ENCODE data around the gene NFAT5.

The NFAT5 gene

DNA sequence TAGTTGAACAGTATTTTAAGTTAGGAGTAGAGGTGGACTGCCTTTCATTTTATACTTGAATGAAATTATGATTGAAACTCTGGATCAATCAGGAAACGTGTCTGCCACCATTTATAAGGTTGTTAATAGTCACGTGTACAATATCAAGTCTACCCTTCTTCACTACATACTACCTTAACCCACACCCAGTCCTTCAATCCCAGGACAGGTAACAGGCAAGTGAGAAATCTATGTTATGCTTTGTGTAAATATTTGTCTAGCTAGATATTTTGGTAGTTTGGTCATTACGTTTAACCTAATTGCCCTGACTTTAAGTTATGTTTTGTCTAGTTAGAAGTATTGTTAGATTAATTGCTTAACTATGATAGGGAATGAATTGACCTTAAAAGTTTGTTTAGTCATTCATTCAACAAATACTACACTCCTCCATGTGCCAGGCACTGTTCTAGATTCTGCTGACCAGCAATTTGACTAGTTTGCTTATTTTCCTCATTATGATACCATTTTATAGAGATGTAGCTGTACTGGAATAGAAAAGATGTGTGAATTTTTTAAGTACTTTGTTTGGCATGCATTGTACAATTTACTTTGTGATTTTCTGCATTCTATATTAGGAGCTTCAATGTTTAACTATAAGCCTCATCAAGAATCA is 88.6 kb downstream of the NFAT5 start:
- DNase-seq: no peak

DNA sequence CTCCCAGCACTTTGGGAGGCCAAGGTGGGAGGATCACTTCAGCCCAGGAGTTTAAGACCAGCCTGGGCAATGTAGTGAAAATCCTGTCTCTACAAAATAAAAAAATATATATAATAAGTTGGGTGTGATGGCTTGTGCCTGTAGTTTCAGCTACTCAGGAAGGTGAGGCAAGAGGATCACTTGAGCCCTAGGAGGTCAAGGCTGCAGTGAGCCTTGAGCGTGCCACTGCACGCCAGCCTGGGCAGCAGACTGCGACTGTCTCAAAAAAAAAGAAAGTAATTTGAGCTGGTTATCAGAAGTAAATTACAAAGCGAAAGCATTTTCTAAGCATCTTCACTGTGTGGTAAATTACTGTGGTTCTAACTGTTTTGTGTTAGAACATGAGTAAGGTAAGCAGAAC is 94.4 kb downstream of the NFAT5 start:
- no peak for DNase-seq

DNA sequence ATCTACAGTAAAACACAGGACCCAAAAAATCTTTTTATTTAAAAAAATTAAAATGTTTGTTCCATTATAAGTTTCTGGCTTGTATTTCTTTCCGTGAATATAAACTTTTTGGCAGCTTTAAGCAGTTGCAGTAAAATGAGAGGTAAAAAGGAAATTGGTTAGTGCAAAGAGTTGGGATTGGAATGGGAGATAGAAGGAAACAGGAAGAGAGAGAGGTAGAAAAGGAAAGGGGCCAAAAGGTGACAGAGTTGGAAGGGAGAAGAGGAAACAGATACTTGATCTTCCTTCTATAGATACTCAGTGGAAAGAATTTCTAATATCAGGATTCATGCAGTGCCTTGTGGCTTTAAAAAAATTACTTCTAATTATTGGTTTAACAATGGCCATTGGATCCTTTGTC is 97.1 kb downstream of the NFAT5 start:
- DNase-seq: no peak

DNA sequence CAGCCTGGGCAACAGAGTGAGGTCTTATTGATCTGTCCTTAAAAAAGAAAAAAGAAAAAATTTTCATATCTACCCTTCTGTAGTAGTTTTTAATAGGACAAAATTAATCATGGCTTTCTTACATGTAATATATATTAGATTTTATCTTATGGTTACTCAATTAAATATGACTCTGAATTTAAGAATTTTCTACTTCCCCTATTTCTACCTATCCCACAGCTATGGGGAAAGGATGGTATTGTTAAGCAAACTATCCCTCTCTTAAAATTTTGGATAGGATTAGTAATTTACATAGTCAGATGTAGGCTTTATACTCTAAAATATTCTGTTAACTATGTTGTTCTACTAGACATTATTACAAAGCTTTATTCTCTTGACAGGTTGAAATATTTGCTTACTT is 98.1 kb downstream of the NFAT5 start:
- DNase-seq: no peak

DNA sequence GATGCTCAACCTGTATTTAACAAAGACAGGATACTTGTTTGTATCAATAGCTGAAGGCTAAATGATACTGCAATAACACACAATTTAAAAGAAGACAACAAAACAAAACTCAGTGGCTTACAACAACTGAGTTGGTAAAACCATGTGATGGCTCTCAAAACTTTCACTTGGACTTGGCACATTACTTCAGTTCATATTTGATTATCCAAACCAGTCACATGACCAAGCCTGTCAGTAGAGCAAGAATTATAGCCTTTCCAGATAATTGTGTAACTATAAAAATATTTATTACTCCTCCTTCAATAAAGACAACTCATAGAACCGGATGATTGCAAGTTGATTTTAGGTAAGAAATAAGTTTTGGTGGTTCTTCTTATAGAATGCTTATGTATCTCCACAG is 103.8 kb downstream of the NFAT5 start:
- no peak for DNase-seq

DNA sequence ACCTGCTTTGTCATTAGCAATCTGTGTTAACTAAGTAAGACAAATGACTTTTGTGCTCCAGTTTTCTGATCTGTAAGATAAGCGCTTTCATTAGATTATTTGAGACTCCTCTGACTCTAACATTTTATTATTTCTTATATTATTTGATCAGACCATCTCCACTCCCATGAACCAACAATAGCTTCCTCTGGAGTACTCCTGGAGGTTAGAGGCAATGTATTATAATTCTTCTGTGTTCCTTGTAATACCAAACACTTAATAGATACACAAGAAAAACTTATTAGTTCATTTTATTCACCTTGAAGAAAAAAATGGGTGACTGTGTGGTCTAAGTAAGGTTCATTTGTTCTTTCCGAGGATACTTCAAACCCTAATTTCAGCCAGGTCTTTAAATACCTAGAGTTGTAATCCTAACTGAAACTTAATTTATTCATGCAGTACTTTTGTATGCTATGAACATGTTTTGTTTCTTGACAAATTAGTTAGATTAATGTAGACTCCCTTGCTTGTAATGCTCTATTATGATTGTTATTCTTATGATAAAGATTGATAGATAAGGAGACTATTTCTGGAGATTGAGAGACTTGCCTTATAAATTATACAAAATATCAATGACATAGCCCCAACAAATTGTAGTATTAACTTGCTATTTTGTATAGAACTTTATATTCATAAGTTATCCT is 106.7 kb downstream of the NFAT5 start:
- DNase-seq: no peak

DNA sequence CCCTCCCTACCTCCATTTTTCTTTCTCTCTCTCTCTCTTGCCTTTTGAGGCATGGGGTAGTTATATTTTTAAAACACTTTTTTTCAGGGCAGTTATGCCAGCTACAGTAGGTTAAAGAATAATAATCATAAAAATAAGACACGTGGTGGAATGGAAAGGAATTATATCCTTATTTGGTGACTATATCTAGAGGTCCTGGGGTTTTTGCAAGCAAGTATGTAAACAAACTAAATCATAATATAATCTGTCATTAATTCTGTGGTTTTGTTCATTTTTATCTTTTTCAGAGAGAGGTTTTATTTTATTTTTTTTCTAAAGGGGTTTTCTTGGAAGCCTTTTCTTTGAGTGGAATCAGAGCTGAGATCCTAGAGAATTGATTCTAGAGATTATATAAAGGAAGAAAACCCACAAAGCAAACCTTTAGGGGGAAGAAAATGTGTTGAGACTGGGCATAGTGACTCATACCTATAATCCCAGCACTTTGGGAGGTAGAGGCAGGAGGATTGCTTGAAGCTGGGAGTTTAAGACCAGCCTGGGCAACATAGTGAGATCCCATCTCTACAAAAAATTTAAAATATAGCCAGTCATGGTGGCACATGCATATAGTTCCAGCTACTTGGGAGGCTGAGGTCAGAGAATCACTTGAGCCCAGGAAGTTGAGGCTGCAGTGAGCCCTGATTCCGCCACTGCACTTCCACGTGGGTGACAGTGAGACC is 107.4 kb downstream of the NFAT5 start:
- no peak for DNase-seq

DNA sequence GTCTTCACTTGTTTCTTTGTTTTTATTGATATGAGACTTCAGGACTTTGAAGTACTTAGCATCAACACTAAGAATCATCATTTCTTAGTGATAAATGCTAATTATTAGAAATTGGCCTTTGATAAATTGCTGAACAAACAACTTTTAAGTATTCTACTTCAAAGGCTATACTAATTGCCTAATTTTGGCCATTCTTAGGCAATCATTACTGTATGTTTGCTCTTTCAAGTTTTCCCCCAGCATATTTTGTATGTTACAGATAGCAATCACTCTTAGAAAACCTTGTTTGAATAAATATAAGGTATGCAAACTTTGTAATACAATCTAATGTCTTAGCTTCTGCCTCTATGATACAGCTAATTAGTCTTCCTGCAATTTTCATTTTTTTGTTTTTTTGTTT is 114.6 kb downstream of the NFAT5 start:
- no peak for DNase-seq

DNA sequence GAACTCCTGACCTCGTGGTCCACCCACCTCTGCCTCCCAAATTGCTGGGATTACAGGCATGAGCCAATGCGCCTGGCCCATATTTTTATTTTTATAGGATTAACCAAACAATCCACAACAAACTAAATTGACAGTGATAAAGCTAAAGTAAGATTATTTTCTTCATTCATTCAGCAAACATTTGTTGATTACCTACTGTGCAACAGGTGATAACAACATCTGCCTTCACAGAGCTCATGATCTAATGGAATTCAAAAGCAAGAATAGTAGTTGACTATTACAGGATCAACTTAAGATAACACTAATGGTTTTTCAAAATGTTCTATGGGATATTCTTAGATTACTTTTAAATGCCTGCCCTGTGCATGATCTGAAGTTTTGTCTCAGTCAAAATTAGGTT is 122.8 kb downstream of the NFAT5 start:
- DNase-seq: no peak

DNA sequence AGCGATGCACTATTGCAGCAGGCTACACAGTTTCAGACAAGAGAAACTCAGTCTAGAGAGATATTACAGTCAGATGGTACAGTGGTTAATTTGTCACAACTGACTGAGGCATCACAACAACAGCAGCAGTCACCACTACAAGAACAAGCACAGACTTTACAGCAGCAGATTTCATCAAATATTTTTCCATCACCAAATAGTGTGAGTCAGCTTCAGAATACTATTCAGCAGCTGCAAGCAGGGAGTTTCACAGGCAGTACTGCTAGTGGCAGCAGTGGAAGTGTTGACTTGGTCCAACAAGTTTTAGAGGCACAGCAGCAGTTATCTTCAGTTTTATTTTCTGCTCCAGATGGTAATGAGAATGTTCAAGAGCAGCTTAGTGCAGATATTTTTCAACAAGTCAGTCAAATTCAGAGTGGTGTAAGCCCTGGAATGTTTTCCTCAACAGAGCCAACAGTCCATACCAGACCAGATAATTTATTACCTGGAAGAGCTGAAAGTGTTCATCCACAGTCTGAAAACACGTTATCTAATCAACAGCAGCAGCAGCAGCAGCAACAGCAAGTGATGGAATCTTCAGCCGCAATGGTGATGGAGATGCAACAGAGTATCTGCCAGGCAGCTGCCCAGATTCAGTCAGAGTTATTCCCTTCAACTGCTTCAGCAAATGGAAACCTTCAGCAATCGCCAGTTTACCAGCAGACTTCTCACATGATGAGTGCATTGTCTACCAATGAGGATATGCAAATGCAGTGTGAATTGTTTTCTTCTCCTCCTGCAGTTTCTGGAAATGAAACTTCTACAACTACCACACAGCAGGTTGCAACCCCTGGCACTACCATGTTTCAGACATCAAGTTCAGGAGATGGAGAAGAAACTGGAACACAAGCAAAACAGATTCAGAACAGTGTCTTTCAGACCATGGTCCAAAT is 126.5 kb downstream of the NFAT5 start:
- DNase-seq: no peak

DNA sequence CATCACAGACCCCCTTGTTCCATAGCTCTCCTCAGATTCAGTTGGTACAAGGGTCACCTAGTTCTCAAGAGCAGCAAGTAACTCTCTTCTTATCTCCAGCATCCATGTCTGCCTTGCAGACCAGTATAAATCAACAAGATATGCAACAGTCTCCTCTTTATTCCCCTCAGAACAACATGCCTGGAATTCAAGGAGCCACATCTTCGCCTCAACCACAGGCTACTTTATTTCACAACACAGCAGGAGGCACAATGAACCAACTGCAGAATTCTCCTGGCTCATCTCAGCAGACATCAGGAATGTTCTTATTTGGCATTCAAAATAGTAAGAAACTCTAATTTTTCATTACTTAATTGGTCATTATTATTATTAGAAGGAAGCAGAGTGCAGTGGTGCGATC is 128.2 kb downstream of the NFAT5 start:
- DNase-seq: no peak

DNA sequence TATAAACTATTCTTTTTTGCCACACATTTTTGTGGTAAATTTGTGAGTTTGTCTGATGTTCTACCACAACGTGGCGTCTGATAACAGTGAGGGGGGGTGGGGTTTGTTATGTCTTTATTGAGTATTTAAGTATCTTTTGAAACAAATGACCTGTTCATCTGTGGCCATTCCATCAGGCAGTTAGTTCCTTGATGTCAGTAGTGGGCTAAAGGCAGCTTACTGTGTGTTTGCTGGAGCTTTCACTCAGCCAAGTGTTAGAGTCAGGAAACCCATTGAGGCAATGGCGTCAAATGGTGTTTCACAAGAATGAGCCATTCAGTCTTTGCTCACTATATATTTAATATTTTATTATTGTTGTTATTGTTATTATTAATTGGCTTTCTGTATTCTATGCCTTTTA is 132.6 kb downstream of the NFAT5 start:
- no peak for DNase-seq

DNA sequence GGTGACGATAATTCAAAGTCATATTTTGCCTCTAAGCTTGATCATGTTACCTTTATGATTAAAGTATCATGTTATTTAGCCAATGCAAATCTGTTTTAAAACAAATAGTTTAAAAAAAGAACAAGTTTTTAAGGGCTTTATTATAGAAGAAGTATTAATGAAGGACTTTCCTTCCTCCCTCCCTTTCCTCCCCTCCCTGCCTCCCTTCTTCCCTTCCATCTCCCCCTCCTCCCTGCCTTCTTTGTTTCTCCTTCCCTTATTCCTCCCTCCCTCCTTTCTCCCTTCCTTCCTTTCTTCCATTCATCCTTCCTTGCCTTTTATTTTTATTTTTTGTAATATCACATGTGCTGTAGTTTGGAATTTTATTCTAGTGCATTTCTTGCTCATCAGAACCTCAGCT is 134.1 kb downstream of the NFAT5 start:
- DNase-seq: no peak

DNA sequence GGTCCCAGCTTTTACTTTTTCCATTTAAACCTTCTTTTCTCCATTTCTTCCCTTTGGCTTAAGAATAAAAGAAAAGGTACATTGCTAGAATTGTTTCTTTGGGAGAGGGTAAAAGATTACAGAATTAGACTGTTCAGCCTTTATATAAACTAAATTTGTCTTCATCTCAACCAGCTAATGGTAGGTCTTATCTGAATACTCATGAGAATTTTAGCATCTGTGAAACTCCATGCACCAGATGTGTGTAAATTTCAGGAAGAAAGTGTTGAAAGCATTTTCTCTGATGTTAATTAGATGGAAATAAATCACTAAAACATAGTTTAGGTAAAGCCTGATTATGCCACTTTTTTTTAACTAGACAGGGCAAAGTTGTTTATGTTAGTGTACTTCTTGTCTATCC is 135.7 kb downstream of the NFAT5 start:
- DNase-seq: no peak

DNA sequence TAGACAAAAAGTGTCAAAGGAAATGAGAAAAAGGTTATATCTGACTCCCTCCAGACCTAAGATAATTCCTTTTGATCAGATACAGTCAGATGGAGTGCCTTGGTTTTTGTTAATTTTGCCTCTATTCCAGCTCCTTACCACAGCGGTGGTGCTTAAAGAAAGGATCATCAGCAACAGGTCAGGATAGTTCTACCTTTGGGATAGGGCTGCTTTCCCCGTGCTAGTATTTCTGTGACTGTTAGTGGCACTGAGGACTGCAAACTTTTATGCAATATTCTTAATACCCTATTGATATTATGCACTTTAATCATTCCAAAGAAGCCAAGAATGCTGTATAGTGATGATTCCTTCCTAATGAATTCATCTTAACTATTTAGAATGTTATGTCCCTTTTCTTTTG is 136.1 kb downstream of the NFAT5 start:
- DNase-seq: no peak

DNA sequence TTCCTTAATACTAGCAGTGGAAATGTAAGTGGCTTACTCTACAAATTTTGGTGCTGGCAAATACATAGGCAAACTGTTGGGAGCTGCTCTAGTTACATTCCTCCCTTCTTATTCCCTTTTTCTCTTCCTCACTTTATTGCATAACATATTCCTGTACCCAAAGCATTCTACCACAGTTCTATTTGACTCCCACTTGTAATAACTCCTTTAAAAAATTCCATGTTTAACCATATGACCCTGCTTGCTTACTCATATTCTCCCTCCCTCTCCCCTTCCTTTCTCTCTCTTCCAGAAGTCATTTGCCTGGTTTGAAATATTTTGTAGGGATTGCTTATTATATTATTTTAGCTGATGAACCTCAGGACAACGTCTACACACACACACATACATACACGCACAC is 137.9 kb downstream of the NFAT5 start:
- no peak for DNase-seq

DNA sequence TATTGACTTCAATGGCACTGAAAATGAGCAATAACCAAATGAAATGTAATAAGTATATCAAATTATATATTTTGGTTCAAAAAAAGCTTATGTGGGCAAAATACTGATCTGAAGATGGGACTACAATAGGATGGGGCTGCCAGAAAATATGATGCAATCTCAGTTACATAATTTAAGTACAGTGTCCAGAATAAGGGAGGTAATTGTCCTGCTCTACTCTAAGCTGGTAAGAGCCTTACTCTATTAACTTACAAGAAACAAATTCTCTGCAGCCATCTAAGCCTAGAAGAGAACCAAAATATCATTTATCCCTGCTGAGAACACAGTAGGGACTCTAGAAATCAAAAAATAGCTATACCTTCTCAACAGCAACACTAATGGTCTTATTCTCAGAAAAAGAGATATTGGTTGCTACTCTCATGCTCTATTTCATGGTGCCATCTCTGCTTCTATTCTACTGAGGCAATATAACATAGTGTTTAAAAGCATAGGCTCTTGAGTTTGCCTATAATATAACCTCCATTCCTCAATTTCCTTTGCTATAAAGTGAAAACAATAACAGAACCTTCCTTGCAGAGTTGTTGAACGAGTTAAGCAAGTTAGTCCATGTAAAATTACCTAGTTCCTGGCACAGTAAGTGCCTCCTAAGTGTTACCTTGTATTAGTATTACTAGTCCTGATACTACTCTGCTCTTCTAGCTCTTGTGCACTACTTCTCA is 140.6 kb downstream of the NFAT5 start:
- DNase-seq: no peak

DNA sequence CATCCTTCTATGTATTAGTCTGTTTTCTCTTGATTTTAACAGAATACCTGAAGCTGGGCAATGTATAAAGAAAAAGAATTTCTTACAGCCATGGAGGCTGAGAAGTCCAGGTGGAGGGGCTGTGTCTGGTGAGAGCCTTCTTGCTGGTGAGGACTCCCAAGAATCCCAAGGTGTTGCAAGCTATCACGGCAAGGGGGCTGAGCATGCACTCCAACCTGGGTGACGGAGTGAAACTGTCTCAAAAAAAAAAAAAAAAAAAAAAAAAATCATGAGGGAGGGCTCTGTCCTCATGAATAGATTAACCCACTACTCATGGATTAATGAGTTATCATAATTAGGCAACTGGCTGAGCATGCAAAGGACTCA is 141.2 kb downstream of the NFAT5 start:
- DNase-seq: no peak

DNA sequence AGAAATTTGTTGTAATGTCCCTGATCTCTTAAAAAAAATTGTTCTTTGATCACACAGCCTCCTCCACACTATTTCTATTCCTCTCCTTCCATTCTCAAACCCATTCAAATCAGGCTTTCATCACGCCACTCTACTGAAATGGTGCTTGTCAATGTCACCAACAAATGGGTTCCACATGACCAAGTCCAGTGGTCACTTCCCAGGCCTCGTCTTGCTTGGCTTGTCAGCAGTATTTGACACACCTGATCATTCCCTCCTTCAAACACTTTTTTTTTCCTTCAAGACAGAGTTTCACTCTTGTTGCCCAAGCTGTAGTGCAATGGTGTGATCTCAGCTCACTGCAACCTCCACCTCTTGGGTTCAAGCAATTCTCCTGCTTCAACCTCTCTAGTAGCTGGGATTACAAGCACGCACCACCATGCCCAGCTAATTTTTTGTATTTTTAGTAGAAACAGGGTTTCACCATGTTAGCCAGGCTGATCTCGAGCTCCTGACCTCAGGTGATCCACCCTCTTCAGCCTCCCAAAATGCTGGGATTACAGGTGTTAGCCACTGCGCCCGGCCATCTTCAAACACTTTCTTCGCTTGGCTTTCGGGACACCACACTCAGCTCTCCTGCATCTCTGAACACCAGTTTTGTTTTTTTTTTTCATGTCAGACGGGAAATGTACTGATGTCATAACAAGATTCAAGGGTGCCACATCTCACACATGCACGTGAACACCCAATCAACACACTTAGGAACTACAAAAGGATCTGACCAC is 142.3 kb downstream of the NFAT5 start:
- no peak for DNase-seq

DNA sequence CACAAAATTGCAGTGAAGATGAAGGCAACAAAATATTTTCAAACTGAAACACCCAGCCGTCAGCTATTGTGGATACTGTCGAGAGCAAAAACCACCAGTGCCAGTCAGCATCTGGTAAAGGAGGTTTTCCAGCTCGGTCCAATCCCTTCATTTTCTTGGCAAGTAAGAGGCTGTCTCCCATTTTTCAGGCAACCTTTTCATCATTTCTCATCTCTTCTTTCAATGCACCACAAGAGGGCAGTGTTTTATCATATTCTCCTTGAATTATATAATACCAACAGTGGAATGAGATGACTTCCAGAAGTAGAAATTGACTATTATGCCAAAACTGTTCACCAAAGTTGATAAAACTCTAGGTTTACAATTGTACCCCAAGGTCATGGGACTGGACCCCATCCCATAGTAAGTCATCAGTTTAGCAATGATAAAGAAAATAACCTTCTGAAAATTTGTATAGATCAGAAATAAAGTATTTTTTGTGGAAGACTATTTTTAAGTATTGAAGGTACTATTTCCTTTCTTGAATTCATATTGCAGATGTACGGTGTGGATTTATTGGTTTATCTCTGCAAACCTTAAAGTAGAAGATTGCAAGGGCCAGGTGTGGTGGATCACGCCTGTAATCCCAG is 143.8 kb downstream of the NFAT5 start:
- no peak for DNase-seq

DNA sequence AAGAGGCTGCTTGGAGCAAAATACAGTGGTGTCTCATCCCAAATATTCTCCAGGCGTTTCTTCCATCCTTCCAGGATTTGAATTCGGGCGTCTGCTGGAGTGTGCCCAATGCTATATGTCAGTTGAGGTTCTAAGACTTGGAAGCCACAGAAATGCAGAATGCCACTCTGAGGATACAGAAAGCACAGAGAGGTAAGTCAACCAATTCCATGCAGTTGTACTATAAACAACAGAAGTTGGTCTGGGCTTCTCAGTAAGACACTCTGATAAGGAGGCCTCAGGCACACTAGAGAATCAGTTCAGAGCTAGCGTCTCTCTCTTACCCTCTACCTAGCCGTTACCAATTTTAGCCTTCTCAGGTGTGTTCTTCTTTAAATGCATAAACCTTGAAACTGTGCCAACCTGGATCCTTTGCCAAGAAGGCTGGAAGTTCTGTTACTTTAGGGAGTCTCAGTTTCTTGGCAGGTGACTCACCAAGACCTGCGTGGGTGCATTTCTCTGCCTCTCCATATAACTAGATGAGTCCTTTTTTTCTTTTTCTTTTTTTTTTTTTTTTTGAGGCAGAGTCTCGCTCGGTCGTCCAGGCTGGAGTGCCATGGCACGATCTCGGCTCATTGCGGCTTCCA is 145.5 kb downstream of the NFAT5 start:
- DNase-seq: no peak
